Osteoblast (primary cell): ENCODE results near the gene PPIL4. TPM values are rescaled to one million over a fixed set of nuclear protein-coding genes. Genes with fewer than 3 reads are reported as not detected.

Experiments used
- DNase-seq: peaks from one replicate; pipeline ENCODE4 v3.0.0; 2011; ENCODE audit warnings: low spot score, mixed read lengths; ENCODE audit not compliant: insufficient read length; ENCODE audit errors: missing footprints
- H2AFZ ChIP-seq: 2 replicates; pipeline ENCODE4 v1.6.0; 2011; ENCODE audit warnings: mild to moderate bottlenecking, low read length
- H3K27ac ChIP-seq: 2 replicates; pipeline ENCODE4 v1.5.1; 2011; ENCODE audit warnings: mild to moderate bottlenecking, low read depth, low read length, moderate library complexity
- H3K27me3 ChIP-seq: 2 replicates; pipeline ENCODE4 v1.6.0; 2012; ENCODE audit warnings: mild to moderate bottlenecking, control low read depth, inconsistent platforms, low read length, moderate library complexity; ENCODE audit not compliant: insufficient read depth
- H3K36me3 ChIP-seq: 2 replicates; pipeline ENCODE4 v1.5.1; 2011; ENCODE audit warnings: mild to moderate bottlenecking, low read length, control low read depth, moderate library complexity; ENCODE audit not compliant: insufficient read depth
- H3K4me1 ChIP-seq: 2 replicates; pipeline ENCODE4 v1.5.1; 2011; ENCODE audit warnings: mild to moderate bottlenecking, low read length, control low read depth, moderate library complexity; ENCODE audit not compliant: insufficient read depth
- H3K4me2 ChIP-seq: 2 replicates; pipeline ENCODE4 v1.6.0; 2011; ENCODE audit warnings: mild to moderate bottlenecking, low read length; ENCODE audit not compliant: insufficient read depth
- H3K4me3 ChIP-seq: fragments of 200-600 bp; sonication (generic); 3 replicates; pipeline ENCODE4 v1.5.1; 2012; ENCODE audit warnings: mild to moderate bottlenecking, low read length, inconsistent platforms; ENCODE audit not compliant: insufficient read depth
- H3K79me2 ChIP-seq: 2 replicates; pipeline ENCODE4 v1.6.0; 2012; ENCODE audit warnings: mild to moderate bottlenecking, low read length, control low read depth, inconsistent platforms; ENCODE audit not compliant: insufficient read depth
- H3K9me3 ChIP-seq: 2 replicates; pipeline ENCODE4 v1.5.1; 2011; ENCODE audit warnings: low read depth, low read length, control low read depth
- H4K20me1 ChIP-seq: 2 replicates; pipeline ENCODE4 v1.6.0; 2012; ENCODE audit warnings: mild to moderate bottlenecking, low read length, control low read depth; ENCODE audit not compliant: insufficient read depth
- CTCF ChIP-seq: IDR thresholded peaks from 2 replicates; pipeline ENCODE4 v1.5.1; 2011; ENCODE audit warnings: mild to moderate bottlenecking, low read depth, low read length, moderate library complexity; ENCODE audit errors: extremely low read depth
- total RNA-seq: library from RNA; depleted of rRNA; stranded (reverse); fragments of >200 nt; gene quantifications from 2 replicates; pipeline ENCODE4 v1.2.3, GENCODE V29; 2012

PPIL4 gene
- total RNA-seq, 1 donor, result 33.3 TPM

- no peak for DNase-seq
These were observed 18.1 kb upstream of the PPIL4 start for GRCh38 chr6:149563928-149564325.

GRCh38 chr6:149563203-149563927 is 17.5 kb upstream of the PPIL4 start:
- Histone ChIP-seq H3K27ac (no peak overlapping the region), H3K9me3 (no peaks in the 10 kb centered on the region), H3K4me3 (no peak overlapping the region), H4K20me1 (peaks cover 14% of the 10 kb centered on the region), H3K36me3 (no peaks in the 10 kb centered on the region), H3K79me2 (peaks cover 21% of the 10 kb centered on the region), H2AFZ (no peak overlapping the region), H3K27me3 (peaks cover 6% of the 10 kb centered on the region), H3K4me1 (peaks cover 25% of the 10 kb centered on the region), H3K4me2 (peak overlapping the region; percentile 32)
- peak; percentile 94 for DNase-seq
- no peak for TF ChIP-seq CTCF

More at GRCh38 chr6:149563928-149564325, 18.1 kb upstream of the PPIL4 start:
- no peaks in the 10 kb centered on the region for H3K36me3 ChIP-seq
- peaks cover 25% of the 10 kb centered on the region for H3K4me1 ChIP-seq
- no peak overlapping the region for H2AFZ ChIP-seq
- peaks cover 17% of the 10 kb centered on the region for H4K20me1 ChIP-seq
- peak overlapping the region; percentile 32 for H3K4me2 ChIP-seq
- peaks cover 25% of the 10 kb centered on the region for H3K79me2 ChIP-seq
- H3K9me3 ChIP-seq, result no peaks in the 10 kb centered on the region
- no peak overlapping the region for H3K4me3 ChIP-seq
- H3K27ac ChIP-seq, result no peak overlapping the region
- no peak for TF ChIP-seq CTCF
- H3K27me3 ChIP-seq, result peaks cover 6% of the 10 kb centered on the region

GRCh38 chr6:149560736-149561135 is 14.9 kb upstream of the PPIL4 start:
- Histone ChIP-seq H3K79me2 (no peaks in the 10 kb centered on the region), H3K4me2 (no peak overlapping the region), H3K36me3 (no peaks in the 10 kb centered on the region), H3K9me3 (no peaks in the 10 kb centered on the region), H3K4me3 (no peak overlapping the region), H2AFZ (no peak overlapping the region), H3K4me1 (peaks cover 17% of the 10 kb centered on the region), H3K27me3 (peaks cover 6% of the 10 kb centered on the region), H3K27ac (no peak overlapping the region), H4K20me1 (no peaks in the 10 kb centered on the region)
- no peak for DNase-seq
- TF ChIP-seq CTCF, result peak; percentile 61

GRCh38 chr6:149559389-149559788 is 13.5 kb upstream of the PPIL4 start:
- Histone ChIP-seq H3K27me3 (peaks cover 9% of the 10 kb centered on the region), H3K27ac (no peak overlapping the region)
- no peak for TF ChIP-seq CTCF

More at GRCh38 chr6:149559389-149559788, 13.5 kb upstream of the PPIL4 start:
- Histone ChIP-seq H3K4me2 (no peak overlapping the region), H3K36me3 (no peaks in the 10 kb centered on the region), H4K20me1 (no peaks in the 10 kb centered on the region), H3K9me3 (no peaks in the 10 kb centered on the region), H3K4me1 (peaks cover 12% of the 10 kb centered on the region), H3K79me2 (no peaks in the 10 kb centered on the region), H3K4me3 (no peak overlapping the region), H2AFZ (no peak overlapping the region)
- DNase-seq, result no peak
